ENCODE results near the gene HYAL2. TPM values are rescaled to one million over a fixed set of nuclear protein-coding genes. Genes with fewer than 3 reads are reported as not detected.
A peak's percentile ranks its signal among the peaks of the same experiment; 100 is the strongest.
"Not testable (repeated sequence)": the region's sequence is repeated elsewhere in the genome, so short reads cannot be mapped to it uniquely, and the experiment has no call there.

HYAL2 gene
- total RNA-seq, 1 experiment from 2014 or later, result 41.9 TPM

GRCh38 chr3:50275141-50275995 is 47.2 kb downstream of the HYAL2 start:
- peaks cover 8% of the 10 kb centered on the region for H3K4me1 ChIP-seq (replicated peaks)
- no peaks in the 10 kb centered on the region for H3K27me3 ChIP-seq (replicated peaks)
- no peak for DNase-seq (ENCODE audit: low read depth in 1 of 2, low spot score in 2 of 2)
- H3K36me3 ChIP-seq, result no peaks in the 10 kb centered on the region
- H3K4me3 ChIP-seq, result no peak overlapping the region
- no peaks in the 10 kb centered on the region for H3K9me3 ChIP-seq (replicated peaks)
- H3K27ac ChIP-seq, result no peak overlapping the region

GRCh38 chr3:50274371-50275104 is 48.0 kb downstream of the HYAL2 start:
- Histone ChIP-seq H3K4me3 (no peak overlapping the region), H3K27ac (no peak overlapping the region), H3K9me3 (replicated peaks) (no peaks in the 10 kb centered on the region), H3K36me3 (no peaks in the 10 kb centered on the region), H3K27me3 (replicated peaks) (no peaks in the 10 kb centered on the region), H3K4me1 (replicated peaks) (peaks cover 17% of the 10 kb centered on the region)
- peak; percentile 54 to 57 for DNase-seq (ENCODE audit: low read depth in 1 of 2, low spot score in 2 of 2)

- Histone ChIP-seq H3K36me3 (no peaks in the 10 kb centered on the region), H3K4me3 (no peak overlapping the region), H3K27ac (no peak overlapping the region), H3K9me3 (replicated peaks) (no peaks in the 10 kb centered on the region), H3K4me1 (replicated peaks) (peaks cover 25% of the 10 kb centered on the region), H3K27me3 (replicated peaks) (no peaks in the 10 kb centered on the region)
- no peak for DNase-seq (ENCODE audit: low read depth in 1 of 2, low spot score in 2 of 2)
These were observed 48.9 kb downstream of the HYAL2 start for GRCh38 chr3:50273689-50274065.

- peak overlapping the region; percentile 21 for H3K4me3 ChIP-seq
- peak; percentile 74 to 82 for DNase-seq (ENCODE audit: low read depth in 1 of 2, low spot score in 2 of 2)
- H3K36me3 ChIP-seq, result no peaks in the 10 kb centered on the region
- no peaks in the 10 kb centered on the region for H3K9me3 ChIP-seq (replicated peaks)
- H3K4me1 ChIP-seq (replicated peaks), result peaks cover 31% of the 10 kb centered on the region
- H3K27me3 ChIP-seq (replicated peaks), result no peaks in the 10 kb centered on the region
- H3K27ac ChIP-seq, result no peak overlapping the region
These were observed 49.4 kb downstream of the HYAL2 start for GRCh38 chr3:50272911-50273688.

GRCh38 chr3:50272538-50272910 is 50.0 kb downstream of the HYAL2 start:
- not testable (repeated sequence) for H3K36me3 ChIP-seq; DNase-seq (ENCODE audit: low read depth in 1 of 2, low spot score in 2 of 2); H3K9me3 ChIP-seq (replicated peaks); H3K27ac ChIP-seq; H3K27me3 ChIP-seq (replicated peaks); H3K4me3 ChIP-seq
- H3K4me1 ChIP-seq (replicated peaks), result peaks cover 35% of the 10 kb centered on the region

GRCh38 chr3:50271314-50271936 is 51.1 kb downstream of the HYAL2 start:
- no peak for DNase-seq (ENCODE audit: low read depth in 1 of 2, low spot score in 2 of 2)
- no peak overlapping the region for H3K4me3 ChIP-seq
- no peak overlapping the region for H3K27ac ChIP-seq
- no peaks in the 10 kb centered on the region for H3K27me3 ChIP-seq (replicated peaks)
- H3K36me3 ChIP-seq, result no peaks in the 10 kb centered on the region
- H3K9me3 ChIP-seq (replicated peaks), result no peaks in the 10 kb centered on the region
- H3K4me1 ChIP-seq (replicated peaks), result peaks cover 39% of the 10 kb centered on the region

GRCh38 chr3:50270422-50271224 is 51.9 kb downstream of the HYAL2 start:
- no peak overlapping the region for H3K4me3 ChIP-seq
- no peaks in the 10 kb centered on the region for H3K36me3 ChIP-seq
- no peak overlapping the region for H3K27ac ChIP-seq
- no peak for DNase-seq (ENCODE audit: low read depth in 1 of 2, low spot score in 2 of 2)
- H3K27me3 ChIP-seq (replicated peaks), result no peaks in the 10 kb centered on the region
- H3K9me3 ChIP-seq (replicated peaks), result no peaks in the 10 kb centered on the region
- peaks cover 41% of the 10 kb centered on the region for H3K4me1 ChIP-seq (replicated peaks)

GRCh38 chr3:50269977-50270413 is 52.5 kb downstream of the HYAL2 start:
- DNase-seq (ENCODE audit: low read depth in 1 of 2, low spot score in 2 of 2), result no peak
- Histone ChIP-seq H3K4me1 (replicated peaks) (peaks cover 47% of the 10 kb centered on the region), H3K4me3 (no peak overlapping the region), H3K27me3 (replicated peaks) (no peaks in the 10 kb centered on the region), H3K36me3 (no peaks in the 10 kb centered on the region), H3K27ac (no peak overlapping the region), H3K9me3 (replicated peaks) (no peaks in the 10 kb centered on the region)

- no peak overlapping the region for H3K27ac ChIP-seq
- H3K27me3 ChIP-seq (replicated peaks), result no peaks in the 10 kb centered on the region
- H3K4me1 ChIP-seq (replicated peaks), result peaks cover 53% of the 10 kb centered on the region
- H3K36me3 ChIP-seq, result no peaks in the 10 kb centered on the region
- no peak overlapping the region for H3K4me3 ChIP-seq
- no peak for DNase-seq (ENCODE audit: low read depth in 1 of 2, low spot score in 2 of 2)
- no peaks in the 10 kb centered on the region for H3K9me3 ChIP-seq (replicated peaks)
These were observed 53.1 kb downstream of the HYAL2 start for GRCh38 chr3:50269460-50269859.

- DNase-seq (ENCODE audit: low read depth in 1 of 2, low spot score in 2 of 2), result peak; percentile 52 to 74
- Histone ChIP-seq H3K27me3 (replicated peaks) (no peaks in the 10 kb centered on the region), H3K36me3 (no peaks in the 10 kb centered on the region), H3K27ac (no peak within 1 kb of the TSS), H3K9me3 (replicated peaks) (no peaks in the 10 kb centered on the region), H3K4me3 (no peak within 1 kb of the TSS), H3K4me1 (replicated peaks) (peaks cover 58% of the 10 kb centered on the region)
These were observed 53.7 kb downstream of the HYAL2 start, which contains the start of gene SEMA3B for GRCh38 chr3:50268703-50269451. Gene SEMA3B (plus strand): TSS chr3:50269147. CDS start chr3:50269241, 94 bp downstream.

- Histone ChIP-seq H3K4me3 (no peak overlapping the region), H3K9me3 (replicated peaks) (no peaks in the 10 kb centered on the region), H3K27me3 (replicated peaks) (no peaks in the 10 kb centered on the region), H3K4me1 (replicated peaks) (peaks cover 60% of the 10 kb centered on the region), H3K27ac (no peak overlapping the region), H3K36me3 (no peaks in the 10 kb centered on the region)
- DNase-seq (ENCODE audit: low read depth in 1 of 2, low spot score in 2 of 2), result no peak
These were observed 54.3 kb downstream of the HYAL2 start for GRCh38 chr3:50268276-50268675.

Data from SJSA1 (cell line).